GM21367 (cell line): ENCODE results near the gene BRMS1L.
A peak's percentile ranks its signal among the peaks of the same experiment; 100 is the strongest.
"Not testable (repeated sequence)": the region's sequence is repeated elsewhere in the genome, so short reads cannot be mapped to it uniquely, and the experiment has no call there.

Experiments
- ATAC-seq: cut with Tn5 transposase; IDR thresholded peaks from one replicate; pipeline ENCODE4 v1.9.1; 2021; ENCODE audit not compliant: unreplicated experiment

BRMS1L gene

GRCh38 chr14:35821564-35822411 lies 4.3 kb upstream of the BRMS1L start:
- ATAC-seq = no peak

- ATAC-seq = no peak
Measured at GRCh38 chr14:35822501-35822900, 3.6 kb upstream of the BRMS1L start.

- not testable (repeated sequence) for ATAC-seq
Measured at GRCh38 chr14:35824446-35825165, 1.5 kb upstream of the BRMS1L start.

- no peak for ATAC-seq
Measured at GRCh38 chr14:35825968-35826217, 245 bp upstream of the BRMS1L start.

GRCh38 chr14:35826952-35827416 lies 846 bp downstream of the BRMS1L start:
- no peak for ATAC-seq

GRCh38 chr14:35827678-35828472 lies 1.7 kb downstream of the BRMS1L start:
- ATAC-seq = no peak

- ATAC-seq = no peak
Measured at GRCh38 chr14:35829449-35829848, 3.3 kb downstream of the BRMS1L start.

- ATAC-seq = no peak
Measured at GRCh38 chr14:35835208-35835982, 9.3 kb downstream of the BRMS1L start.

GRCh38 chr14:35841704-35842103 lies 15.6 kb downstream of the BRMS1L start:
- not testable (repeated sequence) for ATAC-seq

GRCh38 chr14:35842245-35842644 lies 16.1 kb downstream of the BRMS1L start:
- ATAC-seq = not testable (repeated sequence)

GRCh38 chr14:35844494-35844893 lies 18.4 kb downstream of the BRMS1L start:
- no peak for ATAC-seq

- ATAC-seq = no peak
Measured at GRCh38 chr14:35847636-35848035, 21.5 kb downstream of the BRMS1L start.

- ATAC-seq = no peak
Measured at GRCh38 chr14:35849122-35849521, 23.0 kb downstream of the BRMS1L start.

- ATAC-seq = no peak
Measured at GRCh38 chr14:35851823-35852222, 25.7 kb downstream of the BRMS1L start.

GRCh38 chr14:35853225-35853624 lies 27.1 kb downstream of the BRMS1L start:
- ATAC-seq = no peak

GRCh38 chr14:35854696-35855270 lies 28.6 kb downstream of the BRMS1L start:
- ATAC-seq = no peak

GRCh38 chr14:35855876-35856481 lies 29.8 kb downstream of the BRMS1L start:
- peak; percentile 96 for ATAC-seq

GRCh38 chr14:35858521-35859209 lies 32.5 kb downstream of the BRMS1L start:
- ATAC-seq = no peak

- no peak for ATAC-seq
Measured at GRCh38 chr14:35861204-35861868, 35.2 kb downstream of the BRMS1L start.
